ENCODE measurements around the gene WDR75.

Gene WDR75

GRCh38 chr2:189481071-189481470, 39.8 kb downstream of the WDR75 start:
- Histone ChIP-seq H3K27me3 (ENCODE audit: insufficient read depth, poor library complexity, severe bottlenecking) (no peaks in the 10 kb centered on the region), H3K4me3 (replicated peaks; ENCODE audit: insufficient read depth, low read length) (no peak overlapping the region), H3K27ac (replicated peaks) (no peak overlapping the region)
- DNase-seq (ENCODE audit: low read depth in 1 of 2, low spot score in 1 of 2), result no peak
- TF ChIP-seq, protein P1, sequence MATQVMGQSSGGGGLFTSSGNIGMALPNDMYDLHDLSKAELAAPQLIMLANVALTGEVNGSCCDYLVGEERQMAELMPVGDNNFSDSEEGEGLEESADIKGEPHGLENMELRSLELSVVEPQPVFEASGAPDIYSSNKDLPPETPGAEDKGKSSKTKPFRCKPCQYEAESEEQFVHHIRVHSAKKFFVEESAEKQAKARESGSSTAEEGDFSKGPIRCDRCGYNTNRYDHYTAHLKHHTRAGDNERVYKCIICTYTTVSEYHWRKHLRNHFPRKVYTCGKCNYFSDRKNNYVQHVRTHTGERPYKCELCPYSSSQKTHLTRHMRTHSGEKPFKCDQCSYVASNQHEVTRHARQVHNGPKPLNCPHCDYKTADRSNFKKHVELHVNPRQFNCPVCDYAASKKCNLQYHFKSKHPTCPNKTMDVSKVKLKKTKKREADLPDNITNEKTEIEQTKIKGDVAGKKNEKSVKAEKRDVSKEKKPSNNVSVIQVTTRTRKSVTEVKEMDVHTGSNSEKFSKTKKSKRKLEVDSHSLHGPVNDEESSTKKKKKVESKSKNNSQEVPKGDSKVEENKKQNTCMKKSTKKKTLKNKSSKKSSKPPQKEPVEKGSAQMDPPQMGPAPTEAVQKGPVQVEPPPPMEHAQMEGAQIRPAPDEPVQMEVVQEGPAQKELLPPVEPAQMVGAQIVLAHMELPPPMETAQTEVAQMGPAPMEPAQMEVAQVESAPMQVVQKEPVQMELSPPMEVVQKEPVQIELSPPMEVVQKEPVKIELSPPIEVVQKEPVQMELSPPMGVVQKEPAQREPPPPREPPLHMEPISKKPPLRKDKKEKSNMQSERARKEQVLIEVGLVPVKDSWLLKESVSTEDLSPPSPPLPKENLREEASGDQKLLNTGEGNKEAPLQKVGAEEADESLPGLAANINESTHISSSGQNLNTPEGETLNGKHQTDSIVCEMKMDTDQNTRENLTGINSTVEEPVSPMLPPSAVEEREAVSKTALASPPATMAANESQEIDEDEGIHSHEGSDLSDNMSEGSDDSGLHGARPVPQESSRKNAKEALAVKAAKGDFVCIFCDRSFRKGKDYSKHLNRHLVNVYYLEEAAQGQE (IDR thresholded peaks at IDR 0.05; ENCODE audit: insufficient replicate concordance, low read depth), result no peak
- TF ChIP-seq POLR2AphosphoS5 (IDR thresholded peaks at IDR 0.05; ENCODE audit: low read depth) (no peak), GABPA (IDR thresholded peaks at IDR 0.05; ENCODE audit: low read depth) (no peak), SPI1 (IDR thresholded peaks at IDR 0.05; ENCODE audit: borderline replicate concordance, low read depth) (no peak), CTCF (IDR thresholded peaks at IDR 0.05; ENCODE audit: insufficient read depth, low read length) (no peak)

DNA sequence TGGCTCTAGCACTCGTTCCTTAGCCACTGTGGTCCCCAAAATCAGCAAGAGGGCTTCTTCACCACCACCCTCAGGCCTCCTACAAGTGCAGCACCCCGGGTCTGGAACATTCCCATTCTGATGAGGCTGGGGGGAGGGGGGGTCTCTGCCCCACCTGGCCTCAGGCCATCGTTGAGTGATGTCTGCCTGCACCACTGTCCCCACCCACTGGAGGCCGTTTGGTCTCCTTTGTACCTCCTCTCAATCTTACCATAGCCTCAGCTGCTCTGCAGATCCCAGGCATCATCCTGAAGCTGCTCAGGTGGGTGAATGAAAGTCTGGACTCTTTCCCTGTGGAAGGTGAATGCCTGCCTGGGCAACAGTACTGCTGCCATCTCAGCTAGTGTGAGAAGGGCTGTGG, 42.3 kb downstream of the WDR75 start:
- H3K4me3 ChIP-seq (replicated peaks; ENCODE audit: insufficient read depth, low read length), result no peak overlapping the region
- DNase-seq (ENCODE audit: low read depth in 1 of 2, low spot score in 1 of 2), result no peak
- H3K27me3 ChIP-seq (ENCODE audit: insufficient read depth, poor library complexity, severe bottlenecking), result no peaks in the 10 kb centered on the region
- no peak overlapping the region for H3K27ac ChIP-seq (replicated peaks)
- no peak for TF ChIP-seq POLR2AphosphoS5 (IDR thresholded peaks at IDR 0.05; ENCODE audit: low read depth)
- TF ChIP-seq, protein P1 (IDR thresholded peaks at IDR 0.05; ENCODE audit: insufficient replicate concordance, low read depth), result no peak
- no peak for TF ChIP-seq SPI1 (IDR thresholded peaks at IDR 0.05; ENCODE audit: borderline replicate concordance, low read depth)
- TF ChIP-seq GABPA (IDR thresholded peaks at IDR 0.05; ENCODE audit: low read depth), result no peak
- TF ChIP-seq CTCF (IDR thresholded peaks at IDR 0.05; ENCODE audit: insufficient read depth, low read length), result no peak

DNA sequence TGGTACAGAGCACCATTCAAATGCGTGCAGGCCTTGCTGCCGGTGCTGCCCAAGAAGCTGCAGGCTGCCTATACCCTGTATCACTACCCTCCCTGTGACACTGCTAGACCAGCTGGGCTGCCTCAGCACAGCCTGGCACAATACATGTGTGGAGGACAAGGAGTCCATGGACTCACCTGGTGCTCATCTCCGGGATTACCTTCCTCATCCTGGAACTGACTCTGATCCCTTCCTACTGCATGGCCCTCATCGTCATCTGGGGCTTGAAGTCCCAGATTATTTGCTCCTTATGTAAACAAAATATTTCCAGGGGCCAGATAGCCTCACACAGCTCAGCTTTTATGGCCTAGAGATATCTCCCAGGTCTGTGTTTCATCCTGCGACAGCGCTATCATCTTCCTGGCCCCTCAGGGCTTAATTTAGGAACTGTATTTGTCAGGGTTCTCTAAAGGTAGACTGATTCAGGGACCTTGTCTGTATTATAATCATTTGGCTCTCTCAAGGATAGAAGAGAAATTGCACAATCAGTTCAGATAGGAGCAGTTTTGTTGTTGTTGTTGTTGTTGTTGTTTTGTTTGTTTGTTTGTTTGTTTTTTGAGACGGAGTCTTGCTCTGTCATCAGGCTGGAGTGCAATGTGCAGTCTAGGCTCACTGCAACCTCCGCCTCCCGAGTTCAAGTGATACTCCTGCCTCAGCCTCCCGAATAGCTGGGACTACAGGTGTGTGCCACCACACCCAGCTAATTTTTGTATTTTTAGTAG, 42.9 kb downstream of the WDR75 start:
- TF ChIP-seq CTCF (IDR thresholded peaks at IDR 0.05; ENCODE audit: insufficient read depth, low read length), result no peak
- TF ChIP-seq, protein P1 (IDR thresholded peaks at IDR 0.05; ENCODE audit: insufficient replicate concordance, low read depth), result no peak
- TF ChIP-seq POLR2AphosphoS5 (IDR thresholded peaks at IDR 0.05; ENCODE audit: low read depth), result no peak
- no peak for TF ChIP-seq GABPA (IDR thresholded peaks at IDR 0.05; ENCODE audit: low read depth)
- TF ChIP-seq SPI1 (IDR thresholded peaks at IDR 0.05; ENCODE audit: borderline replicate concordance, low read depth), result no peak
- H3K27me3 ChIP-seq (ENCODE audit: insufficient read depth, poor library complexity, severe bottlenecking), result no peaks in the 10 kb centered on the region
- H3K27ac ChIP-seq (replicated peaks), result no peak overlapping the region
- no peak for DNase-seq (ENCODE audit: low read depth in 1 of 2, low spot score in 1 of 2)
- H3K4me3 ChIP-seq (replicated peaks; ENCODE audit: insufficient read depth, low read length), result no peak overlapping the region

Data from HL-60 (cell line).